GM19025 (cell line): ENCODE data around the gene DCTN3.
A peak's percentile ranks its signal among the peaks of the same experiment; 100 is the strongest.

ENCODE experiments used
- ATAC-seq: cut with Tn5 transposase; IDR thresholded peaks from one replicate; pipeline ENCODE4 v1.9.1; 2021; ENCODE audit warnings: mild to moderate bottlenecking, low read depth, moderate library complexity; ENCODE audit not compliant: unreplicated experiment

Gene DCTN3

DNA sequence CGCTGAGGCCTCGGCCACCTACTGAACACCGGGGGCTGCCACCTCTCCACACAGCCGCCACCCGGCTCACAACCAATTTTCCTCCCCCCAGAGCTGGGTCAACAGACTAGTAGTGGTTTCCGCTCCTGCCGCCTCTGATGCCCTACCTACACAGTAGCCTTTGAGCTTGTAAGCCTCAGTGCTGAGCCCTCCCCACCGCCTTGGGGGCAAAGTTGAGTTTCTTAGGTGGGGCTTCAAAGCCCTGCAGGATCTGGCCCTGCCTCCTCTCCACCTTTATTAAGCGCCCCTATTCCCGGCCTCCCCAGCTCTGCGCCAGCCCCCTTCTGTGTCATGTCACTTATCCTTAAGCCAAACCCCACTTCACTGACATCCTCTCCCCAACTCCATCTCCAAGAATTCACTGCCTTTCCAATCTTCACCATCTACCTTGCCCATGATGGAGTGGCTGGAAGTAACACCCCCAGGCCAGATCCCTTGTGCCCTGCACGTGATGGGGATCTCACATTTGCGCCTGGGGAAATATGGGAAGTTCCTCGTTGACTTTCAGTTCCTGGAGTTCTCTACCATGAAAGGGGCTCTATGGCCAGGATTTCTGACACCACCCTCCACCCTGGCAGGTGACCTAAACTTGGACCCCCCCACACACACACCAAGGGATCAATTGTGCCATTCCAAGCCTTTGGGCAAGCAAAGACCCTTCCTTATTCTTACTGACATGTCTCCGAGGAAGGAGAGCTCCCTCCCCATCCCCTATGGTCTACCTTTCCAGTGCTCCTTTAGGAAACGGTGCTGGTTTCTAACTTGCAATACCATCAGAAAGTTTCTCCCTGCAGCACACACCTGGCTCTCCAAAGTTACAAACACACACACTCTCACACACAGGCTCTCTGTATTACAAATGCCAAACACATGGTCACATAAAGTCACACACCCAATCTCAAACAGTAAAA is 28.1 kb downstream of the DCTN3 start:
- ATAC-seq: no peak

DNA sequence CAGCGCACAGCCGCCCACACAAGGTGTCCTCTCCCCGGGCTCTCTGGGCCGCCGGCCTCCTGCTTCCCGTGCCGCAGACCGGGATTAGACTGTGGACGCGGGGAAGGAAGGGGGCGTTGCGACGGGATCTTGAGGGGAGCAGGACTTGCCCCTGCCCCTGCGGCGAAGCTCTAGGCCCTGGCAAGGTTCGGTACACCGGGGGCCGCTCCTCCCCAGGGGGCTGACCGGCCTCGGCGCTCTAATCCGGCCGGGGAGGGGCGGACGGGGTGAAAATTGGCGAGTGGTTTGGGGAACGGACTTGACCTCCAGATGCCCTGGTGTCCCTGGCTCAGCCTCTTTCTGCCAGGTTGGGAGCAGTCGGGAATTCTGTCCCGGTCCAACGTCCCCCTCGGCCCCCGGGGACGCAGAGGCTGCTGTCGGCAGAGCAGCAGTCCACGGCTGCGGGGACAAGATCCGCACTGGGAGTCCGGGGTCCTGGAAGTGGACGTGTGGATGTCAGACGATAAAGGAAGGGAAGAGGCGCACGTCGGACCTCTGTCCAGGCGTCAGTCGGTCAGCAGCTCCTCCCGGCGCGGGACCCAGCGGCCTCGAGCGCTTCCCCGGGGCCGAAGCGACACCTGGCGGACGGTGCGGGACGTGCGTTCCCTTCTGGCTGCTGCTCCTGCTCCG is 28.9 kb downstream of the DCTN3 start:
- peak; percentile 53 for ATAC-seq

DNA sequence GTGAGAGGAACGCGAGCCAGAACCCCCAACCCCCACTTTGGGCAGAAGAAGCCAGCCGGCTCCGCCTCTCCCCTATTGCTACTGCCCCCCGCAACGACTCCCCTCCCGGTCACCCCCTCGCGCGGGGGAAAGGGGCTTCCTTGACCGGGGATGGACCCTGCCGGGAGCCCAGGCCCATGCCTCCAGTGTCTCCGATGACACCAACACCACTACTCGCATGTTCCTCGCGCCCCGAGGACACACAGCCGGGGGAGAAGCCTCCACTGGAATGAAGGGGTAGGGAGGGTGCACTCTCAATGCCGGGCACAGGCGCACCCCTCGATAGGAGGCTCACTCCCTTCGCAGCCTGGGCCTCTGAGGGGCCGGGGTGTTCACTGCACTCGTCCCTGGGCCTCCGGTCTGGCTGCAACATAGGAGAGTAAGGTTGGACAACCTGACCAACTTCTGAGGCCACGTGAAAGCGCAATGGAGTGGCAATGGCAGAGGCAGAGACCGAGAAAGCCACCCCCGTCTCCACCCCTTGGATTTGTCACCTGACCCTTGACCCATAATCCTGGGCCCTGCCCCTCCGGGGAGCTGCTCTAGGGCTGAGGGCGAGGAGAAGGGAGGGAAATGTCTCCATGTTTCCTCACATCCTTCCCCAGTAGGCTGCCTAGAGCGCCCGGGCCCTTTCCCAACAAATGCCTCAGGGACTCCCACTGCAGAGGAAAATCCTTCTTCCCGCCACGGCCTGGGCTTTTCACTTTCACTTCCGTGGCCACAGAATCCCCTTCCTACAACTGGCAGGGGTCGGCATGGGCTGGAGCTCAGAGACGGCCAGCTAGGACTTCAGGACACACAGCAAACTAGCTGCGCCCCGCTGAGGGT is 29.7 kb downstream of the DCTN3 start:
- no peak for ATAC-seq

DNA sequence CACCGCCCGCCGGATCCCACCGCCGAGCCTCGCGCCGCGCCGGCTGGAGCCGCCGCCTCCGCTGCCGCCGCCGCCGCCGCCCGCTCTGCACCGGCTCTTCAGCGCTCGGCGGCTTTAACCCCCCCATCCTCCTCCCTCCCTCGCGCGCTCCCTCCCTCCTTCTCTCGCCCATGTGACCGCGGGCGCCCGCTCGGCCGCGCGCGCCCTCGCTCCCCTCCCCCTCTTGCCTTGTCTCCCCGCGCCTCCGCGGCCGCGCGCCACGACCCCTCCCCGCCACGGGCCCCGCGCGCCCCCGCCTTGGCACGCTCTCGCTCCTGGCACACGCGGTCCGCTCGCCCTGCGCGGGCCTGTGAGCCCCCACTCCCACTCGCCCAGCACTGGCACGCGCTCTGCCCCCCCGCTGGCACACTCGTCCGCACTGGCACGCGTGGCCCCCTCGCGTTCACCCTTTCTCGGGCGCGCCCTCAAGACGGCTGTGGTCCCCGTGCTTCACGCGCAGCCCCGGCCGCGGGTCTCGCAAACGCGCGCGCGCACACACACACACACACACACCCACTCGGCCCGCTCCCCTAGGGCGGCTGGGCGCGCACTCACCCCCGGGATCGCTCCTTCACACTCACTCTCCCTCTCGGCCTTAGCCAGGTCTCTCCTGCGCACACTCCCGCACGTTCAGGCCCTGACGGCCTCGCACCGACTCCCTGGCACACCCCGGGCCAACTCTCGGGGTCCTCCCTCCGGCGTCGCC is 30.5 kb downstream of the DCTN3 start, which contains the start of gene CNTFR:
Gene CNTFR (minus strand): TSS at position 89 of the 745 bp plus-strand sequence. CDS start 20,743 bp downstream, outside the sequence.
- no peak for ATAC-seq

DNA sequence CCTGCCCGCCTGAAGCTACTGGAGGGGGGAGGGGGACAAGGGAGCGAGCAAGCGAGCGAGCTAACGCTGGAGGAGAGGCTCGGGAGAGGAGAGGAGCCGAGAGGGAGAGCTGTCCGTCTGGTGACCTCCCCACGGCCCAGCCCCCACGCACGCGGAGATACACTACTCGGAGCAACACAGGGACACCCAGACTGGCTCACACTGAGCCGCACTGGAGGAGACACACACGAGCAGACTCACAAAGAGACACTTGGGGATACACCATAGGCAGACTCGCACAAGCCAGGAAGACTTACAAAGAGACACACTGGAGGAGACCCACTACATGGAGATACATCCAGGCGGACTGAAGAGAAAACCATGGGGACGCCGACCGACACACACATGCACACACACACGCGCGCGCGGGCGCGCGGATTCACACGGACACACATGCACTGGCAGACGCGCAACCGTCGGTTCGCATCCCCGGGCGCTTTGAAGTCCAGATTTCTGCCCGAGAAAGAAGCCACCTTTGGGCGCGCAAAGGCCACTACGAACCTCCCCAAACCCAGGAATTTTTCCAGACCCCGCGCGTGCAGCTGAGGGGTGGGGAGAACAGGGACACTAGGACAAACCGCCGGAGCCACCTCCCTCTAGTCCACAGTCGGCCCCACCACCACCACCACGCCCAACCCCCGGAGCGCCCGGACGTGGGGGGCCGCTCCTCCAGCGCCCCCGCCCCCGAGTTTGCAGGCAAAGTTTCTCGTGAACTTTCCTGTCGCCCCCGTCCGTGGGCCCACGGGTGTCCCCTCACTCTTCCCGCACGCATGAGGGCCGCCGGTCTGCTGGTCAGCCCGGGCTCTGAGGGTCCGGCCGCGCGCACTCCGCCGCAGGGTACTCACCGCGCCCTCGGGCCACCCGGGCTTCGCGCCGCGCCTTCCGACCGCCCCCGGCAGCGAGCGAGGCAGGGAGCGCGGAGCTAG is 31.3 kb downstream of the DCTN3 start:
- no peak for ATAC-seq

DNA sequence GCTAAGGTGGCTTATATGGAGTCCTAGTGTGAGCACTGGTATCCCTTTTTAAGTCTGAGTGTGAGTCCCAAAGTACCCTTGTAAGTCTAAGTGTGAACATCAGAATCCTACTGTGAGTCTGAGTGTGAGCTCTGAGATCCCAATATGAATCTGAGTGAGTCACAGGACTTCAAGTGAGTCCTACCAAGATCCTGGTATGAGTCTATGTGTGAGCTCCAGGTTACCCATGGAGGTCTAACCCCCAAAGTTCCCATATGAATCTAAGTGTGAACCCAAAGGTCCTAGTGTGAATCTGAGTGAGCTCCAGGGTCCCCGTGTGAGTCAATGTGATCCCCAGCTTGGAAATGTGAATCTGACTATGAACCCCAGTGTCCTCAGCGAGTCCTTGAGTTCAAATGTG is 33.0 kb downstream of the DCTN3 start:
- no peak for ATAC-seq

DNA sequence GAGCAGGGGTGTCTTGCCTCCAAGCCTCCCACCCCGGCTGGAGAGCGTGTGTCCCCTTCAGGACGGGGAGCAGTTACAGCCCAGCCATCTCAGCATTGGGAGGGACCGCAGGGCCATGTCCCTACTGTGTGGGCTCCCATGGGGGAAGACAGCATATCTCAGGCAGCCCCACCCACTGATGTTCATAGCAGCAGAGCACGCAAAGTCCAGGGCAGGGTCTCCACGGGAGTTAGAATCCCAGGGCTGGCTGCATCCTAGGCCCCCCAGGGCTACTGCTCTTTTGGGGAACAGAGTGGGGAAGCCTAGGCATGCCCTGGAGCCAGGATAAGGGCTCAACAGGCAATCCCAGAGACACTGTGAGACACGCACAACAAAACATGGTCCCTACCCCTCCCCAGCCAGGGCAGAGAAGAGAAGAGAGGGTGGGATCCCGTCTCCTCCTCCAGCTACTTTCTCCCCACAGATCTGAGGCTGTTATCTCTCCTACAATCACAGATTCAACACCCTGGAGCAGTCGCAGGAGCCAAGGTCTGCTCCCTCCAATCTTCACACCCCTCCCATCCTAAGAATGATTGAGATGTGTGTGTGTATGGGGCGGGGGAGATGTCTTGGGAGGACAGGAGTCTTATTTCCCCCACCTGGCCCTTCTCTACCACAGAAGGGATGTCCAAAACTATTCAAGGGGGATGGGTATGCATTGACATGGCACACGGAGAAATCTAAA is 34.2 kb downstream of the DCTN3 start:
- ATAC-seq: no peak

DNA sequence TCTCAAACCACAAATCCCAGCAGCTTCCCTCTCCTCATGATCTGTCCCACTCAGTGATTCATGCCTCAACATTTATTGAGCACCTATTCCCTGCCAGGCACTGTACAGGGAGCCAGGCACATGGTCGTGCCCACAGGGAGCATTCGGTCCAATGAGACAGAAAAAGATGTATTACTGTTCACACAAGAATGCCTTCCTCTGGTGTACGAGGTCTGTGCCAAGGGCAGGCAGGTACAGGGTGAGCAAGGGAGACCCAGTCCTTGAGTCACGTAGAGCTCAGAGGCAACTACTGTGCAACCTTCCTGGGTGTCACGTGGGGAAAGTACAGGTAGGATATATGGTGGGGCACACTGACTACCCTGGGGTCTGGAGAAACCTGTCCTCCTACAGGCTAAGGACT is 35.3 kb downstream of the DCTN3 start:
- ATAC-seq: no peak

DNA sequence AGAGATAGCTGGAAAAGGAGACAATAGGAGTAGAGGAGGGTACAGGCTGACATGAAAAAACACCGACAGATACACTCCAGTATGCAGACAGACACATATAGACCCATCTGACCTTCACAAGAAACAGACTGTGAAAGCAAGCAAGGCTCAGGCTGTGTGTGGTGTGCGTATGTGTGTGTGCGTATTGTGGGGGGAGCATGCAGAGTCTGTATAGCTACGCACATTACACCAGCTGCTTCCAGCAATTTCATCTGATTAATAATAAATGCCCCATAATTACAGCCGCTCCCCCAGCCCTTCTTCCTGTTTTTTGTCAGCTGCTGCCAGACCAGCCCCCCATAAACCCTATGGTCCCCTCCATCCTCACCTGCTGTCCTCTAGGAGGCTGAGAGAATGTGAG is 37.5 kb downstream of the DCTN3 start:
- ATAC-seq: no peak

DNA sequence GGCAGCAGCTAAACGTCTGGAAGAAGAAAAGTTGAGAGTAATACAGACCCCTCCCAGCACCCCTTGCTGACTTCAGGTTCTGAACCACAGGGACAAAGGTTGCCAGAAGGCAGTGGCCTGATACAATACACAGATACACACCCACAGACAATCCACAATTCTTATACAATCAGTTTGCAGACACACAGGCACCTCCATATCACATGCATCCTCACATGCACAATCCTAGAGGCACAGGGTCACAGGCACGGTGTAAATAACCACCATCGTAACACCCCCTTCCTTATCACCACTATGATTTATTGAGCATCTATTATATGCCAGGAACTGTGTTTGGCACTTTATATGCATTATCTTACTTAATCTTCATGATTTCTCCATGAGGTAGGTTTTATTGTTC is 39.0 kb downstream of the DCTN3 start:
- ATAC-seq: no peak

DNA sequence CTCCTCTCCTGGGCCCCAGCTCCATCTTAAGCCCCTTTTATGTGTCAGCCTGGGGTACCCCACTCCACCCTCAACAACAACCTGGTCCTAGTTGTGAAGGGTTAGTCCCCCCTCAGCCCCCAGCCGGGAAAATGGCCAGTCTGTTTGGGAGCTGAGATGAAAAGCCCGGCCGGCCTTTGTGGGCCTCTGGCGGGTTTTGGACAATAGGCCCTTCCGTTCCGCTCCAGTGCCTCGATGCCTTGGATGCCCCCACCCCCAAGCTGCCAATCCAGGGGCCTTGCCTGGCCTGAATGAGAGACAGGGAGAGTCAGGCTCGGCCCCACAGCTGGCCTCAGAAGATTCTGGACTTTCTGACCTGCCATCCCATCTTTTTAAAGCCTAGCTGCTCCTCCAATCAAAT is 39.9 kb downstream of the DCTN3 start:
- ATAC-seq: no peak

DNA sequence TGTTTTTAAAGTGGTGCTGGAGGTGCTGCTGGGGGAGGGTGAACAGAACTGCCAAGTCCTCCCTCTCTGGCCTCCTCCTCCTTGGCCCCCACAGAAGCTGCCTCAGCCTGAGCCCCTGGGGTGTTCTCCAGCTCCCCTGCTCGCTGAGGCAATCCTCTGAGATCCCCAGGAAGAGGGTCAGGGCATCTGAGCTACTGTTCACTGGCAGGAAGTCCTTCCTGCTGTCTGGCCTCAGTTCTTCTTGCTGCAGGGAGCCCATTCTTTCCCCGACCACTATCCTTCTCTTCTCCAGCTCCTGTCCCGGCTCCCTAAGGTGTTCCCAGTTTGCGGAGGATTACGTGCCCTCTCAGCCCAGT is 40.5 kb downstream of the DCTN3 start:
- no peak for ATAC-seq

DNA sequence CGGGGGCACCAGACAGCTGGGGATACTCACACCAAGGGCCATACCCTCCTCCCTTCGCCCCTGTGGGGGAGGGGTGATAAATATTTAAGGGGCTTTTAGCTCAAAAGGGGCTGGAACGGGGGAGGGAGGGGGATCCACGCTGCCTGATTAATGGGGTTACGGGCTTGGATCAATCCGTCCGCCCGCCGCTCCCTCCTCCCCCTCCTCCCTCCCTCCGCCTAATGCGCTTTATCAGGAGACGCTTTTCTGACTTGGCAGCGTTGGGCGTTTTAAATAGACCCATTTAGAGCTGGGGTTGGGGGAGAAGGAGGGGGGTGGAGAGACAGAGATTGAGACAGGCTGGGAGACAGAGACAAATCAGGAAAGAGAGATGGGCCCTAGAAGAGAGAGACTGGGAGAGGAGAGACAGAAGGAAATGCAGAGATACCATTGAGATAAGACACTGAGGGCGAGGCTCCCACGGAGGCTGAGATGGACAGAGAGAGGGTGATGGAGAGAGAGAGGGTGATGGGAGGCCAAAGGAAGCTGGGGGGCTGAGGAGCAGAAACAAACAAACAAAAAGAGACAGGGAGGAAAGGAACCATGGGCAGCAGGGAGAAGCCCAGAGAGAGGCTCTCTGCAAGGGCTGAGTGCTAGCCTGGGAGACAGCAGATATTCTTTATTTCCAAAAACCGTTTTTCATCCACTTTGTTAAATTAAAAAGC is 41.0 kb downstream of the DCTN3 start:
- no peak for ATAC-seq

DNA sequence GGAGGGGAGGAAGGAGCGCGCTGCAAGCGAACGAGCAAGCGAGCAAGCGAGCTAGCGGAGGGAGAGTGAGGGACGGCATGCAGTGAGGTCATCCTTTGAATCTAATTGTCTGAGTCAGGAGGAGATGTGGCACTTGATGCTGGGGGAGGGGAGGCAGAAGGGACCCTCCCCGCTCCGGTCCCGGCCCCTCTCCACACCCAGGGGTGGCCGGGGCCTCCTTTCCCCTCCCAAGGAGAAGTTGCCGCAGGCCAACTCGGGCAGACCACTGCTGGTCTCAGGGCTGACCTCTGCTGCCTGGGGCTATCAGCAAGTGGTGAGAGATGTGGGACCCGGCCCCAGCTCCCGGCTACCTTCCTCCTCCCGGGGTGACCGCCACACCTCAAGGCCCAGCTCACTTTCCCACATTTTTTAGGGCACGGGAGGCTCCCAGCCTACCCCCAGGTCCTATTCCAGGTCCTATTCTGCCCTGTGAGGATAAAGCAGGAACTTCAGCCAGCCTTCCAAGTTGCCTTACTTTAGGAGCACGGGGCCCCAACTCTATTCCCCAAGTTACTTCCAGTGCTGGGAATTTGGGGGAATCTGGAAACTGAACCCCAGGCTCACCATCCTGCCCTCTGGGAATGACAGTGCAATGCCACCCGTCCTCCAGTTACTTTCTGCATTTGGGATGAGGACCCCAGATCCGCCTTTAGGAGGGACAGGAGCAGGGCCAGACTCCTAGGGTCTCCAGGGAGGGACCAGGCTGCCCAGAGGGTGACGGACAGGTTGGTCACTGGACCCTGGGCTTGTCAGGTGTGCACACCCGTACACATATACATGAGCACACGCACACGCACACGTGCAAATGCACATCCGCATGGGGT is 41.8 kb downstream of the DCTN3 start:
- ATAC-seq: no peak

DNA sequence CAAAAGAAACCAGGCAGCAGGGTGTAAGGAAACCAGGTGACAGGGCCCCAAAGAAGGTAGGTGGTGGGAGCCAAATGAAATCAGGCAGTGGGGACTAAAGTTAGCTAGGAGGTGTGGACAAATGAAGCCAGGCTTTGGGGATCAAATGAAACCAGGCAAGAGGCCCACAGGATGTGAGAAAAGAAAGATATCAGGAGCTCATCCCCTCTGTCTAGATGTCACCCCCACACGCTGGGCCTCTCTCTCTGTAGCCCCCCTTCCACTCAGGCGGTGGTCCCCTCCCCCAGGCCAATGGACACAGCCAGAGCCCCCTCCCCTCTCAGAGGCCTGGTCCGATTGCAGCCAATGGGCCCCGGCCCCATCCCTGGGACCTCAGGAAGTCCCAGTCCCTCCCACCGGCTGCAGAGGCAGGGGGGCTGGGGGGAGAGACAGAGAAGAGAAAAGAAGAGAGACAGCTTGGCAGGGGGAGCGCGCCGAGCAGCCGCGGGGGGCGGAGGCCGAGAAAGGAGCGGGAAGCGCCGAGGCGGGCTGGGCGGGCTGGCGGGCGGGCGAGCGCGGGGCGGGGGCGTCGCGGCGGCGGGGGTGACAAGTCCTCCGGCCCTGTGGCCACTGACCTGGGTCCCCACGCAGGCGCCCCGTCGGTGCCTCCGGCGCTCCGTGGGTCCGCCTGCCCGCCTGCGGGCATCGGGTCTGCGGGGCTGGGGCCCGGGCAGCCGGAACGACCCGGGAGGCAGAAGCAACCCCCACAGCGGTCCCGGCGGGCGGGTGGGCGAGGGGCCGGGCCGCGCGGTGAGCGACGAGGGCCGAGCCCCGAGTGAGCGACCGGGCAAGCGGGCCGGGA is 42.7 kb downstream of the DCTN3 start:
- ATAC-seq: no peak
